ENCODE data around the gene CCDC61.

GRCh38 chr19:45952686-45953505 is 42.4 kb upstream of the CCDC61 start:
- TF ChIP-seq YY1 (IDR thresholded peaks at IDR 0.05; ENCODE audit: insufficient read depth, insufficient read length) (no peak), ZNF274 (IDR thresholded peaks at IDR 0.05; ENCODE audit: low read depth, low read length) (no peak), SUZ12 (IDR thresholded peaks at IDR 0.05; ENCODE audit: extremely low read depth, insufficient read depth, insufficient read length) (no peak)
